GM23338 (cell line): ENCODE results near the gene IGFL3.

Experiments used
- CREB1 ChIP-seq: fragments of 250-450 bp; sonication (Bioruptor Pico); IDR thresholded peaks from 2 replicates; pipeline ENCODE4 v1.5.0; 2020; ENCODE audit warnings: low read depth, mild to moderate bottlenecking, moderate library complexity
- EZH2 ChIP-seq: fragments of 200-600 bp; sonication (generic); IDR thresholded peaks from one replicate; pipeline ENCODE4 v1.8.0; 2017; ENCODE audit warnings: antibody characterized with exemption, mild to moderate bottlenecking, low read depth; ENCODE audit not compliant: unreplicated experiment
- EZH2phosphoT487 ChIP-seq: fragments of 200-600 bp; sonication (generic); IDR thresholded peaks from one replicate; pipeline ENCODE4 v1.8.1; 2018; ENCODE audit warnings: antibody characterized with exemption; ENCODE audit not compliant: unreplicated experiment
- JUNB ChIP-seq: IDR thresholded peaks from one replicate; pipeline ENCODE4 v1.6.1; 2016; ENCODE audit warnings: antibody characterized with exemption; ENCODE audit not compliant: unreplicated experiment
- POLR2AphosphoS5 ChIP-seq: IDR thresholded peaks from 2 replicates; pipeline ENCODE4 v1.6.1; 2016; ENCODE audit warnings: antibody characterized with exemption, low read depth
- STAT1 ChIP-seq: IDR thresholded peaks from one replicate; pipeline ENCODE4 v1.6.1; 2016; ENCODE audit warnings: antibody characterized with exemption; ENCODE audit not compliant: unreplicated experiment
- TF ChIP-seq, protein P1 (sequence below), 2 experiments: fragments of 200-600 bp in 1 of 2; sonication (generic) in 1 of 2; conservative IDR thresholded peaks; 2 replicates each; pipeline versions ENCODE4 v1.5.1 to v1.6.1; 2016 to 2017; ENCODE audit warnings: antibody characterized with exemption in 2 of 2, low read depth in 2 of 2, mild to moderate bottlenecking in 2 of 2, moderate library complexity in 1 of 2
- TF ChIP-seq, protein P2 (sequence below): IDR thresholded peaks from one replicate; pipeline ENCODE4 v1.6.1; 2018; ENCODE audit warnings: antibody characterized with exemption; ENCODE audit not compliant: unreplicated experiment
- TF ChIP-seq, protein P3 (sequence below): IDR thresholded peaks from 2 replicates; pipeline ENCODE4 v1.6.1; 2016; ENCODE audit warnings: antibody characterized with exemption

DNA sequence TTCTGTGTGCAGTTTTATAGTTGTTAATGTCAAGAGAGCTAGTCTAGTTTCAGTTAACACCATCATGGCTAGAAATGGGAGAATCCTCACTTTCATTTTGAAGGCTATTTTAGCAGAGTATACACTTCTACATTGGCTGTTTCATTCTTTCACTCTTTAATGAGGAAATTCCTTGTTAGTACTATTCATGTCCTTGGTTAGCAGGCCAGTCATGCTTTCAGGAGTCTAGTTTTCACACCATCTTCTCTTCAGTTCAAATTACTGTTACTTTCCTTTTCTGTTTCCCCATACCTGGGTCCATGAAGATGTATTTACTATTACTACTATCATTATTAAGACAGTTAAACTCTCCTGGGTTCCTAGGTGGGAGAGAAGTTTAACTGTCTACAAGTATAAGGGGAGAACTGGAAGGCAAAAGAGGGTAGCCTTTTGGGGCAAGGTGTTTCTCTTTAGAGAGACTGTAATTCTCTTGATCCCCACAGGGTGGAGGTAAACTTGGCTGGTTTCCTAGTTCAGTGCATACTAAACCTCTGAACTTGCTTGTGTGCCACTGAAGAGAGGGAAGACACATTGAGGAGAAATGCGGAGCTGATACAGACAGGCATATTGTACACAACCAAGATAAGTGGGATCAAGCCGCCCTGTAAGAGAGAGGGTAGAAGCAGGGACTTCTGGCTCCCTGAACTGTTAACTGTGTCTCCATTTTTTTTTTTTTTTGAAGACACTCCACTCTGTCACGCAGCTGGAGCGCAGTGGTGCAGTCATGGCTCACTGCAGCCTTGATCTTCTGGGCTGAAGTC lies 42.4 kb downstream of the IGFL3 start:
- TF ChIP-seq, protein P1, sequence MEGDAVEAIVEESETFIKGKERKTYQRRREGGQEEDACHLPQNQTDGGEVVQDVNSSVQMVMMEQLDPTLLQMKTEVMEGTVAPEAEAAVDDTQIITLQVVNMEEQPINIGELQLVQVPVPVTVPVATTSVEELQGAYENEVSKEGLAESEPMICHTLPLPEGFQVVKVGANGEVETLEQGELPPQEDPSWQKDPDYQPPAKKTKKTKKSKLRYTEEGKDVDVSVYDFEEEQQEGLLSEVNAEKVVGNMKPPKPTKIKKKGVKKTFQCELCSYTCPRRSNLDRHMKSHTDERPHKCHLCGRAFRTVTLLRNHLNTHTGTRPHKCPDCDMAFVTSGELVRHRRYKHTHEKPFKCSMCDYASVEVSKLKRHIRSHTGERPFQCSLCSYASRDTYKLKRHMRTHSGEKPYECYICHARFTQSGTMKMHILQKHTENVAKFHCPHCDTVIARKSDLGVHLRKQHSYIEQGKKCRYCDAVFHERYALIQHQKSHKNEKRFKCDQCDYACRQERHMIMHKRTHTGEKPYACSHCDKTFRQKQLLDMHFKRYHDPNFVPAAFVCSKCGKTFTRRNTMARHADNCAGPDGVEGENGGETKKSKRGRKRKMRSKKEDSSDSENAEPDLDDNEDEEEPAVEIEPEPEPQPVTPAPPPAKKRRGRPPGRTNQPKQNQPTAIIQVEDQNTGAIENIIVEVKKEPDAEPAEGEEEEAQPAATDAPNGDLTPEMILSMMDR (conservative IDR thresholded peaks at IDR 0.05; ENCODE audit: low read depth in 2 of 2): peak; percentile 76 to 83
- TF ChIP-seq EZH2: no peak
- TF ChIP-seq, protein P2, sequence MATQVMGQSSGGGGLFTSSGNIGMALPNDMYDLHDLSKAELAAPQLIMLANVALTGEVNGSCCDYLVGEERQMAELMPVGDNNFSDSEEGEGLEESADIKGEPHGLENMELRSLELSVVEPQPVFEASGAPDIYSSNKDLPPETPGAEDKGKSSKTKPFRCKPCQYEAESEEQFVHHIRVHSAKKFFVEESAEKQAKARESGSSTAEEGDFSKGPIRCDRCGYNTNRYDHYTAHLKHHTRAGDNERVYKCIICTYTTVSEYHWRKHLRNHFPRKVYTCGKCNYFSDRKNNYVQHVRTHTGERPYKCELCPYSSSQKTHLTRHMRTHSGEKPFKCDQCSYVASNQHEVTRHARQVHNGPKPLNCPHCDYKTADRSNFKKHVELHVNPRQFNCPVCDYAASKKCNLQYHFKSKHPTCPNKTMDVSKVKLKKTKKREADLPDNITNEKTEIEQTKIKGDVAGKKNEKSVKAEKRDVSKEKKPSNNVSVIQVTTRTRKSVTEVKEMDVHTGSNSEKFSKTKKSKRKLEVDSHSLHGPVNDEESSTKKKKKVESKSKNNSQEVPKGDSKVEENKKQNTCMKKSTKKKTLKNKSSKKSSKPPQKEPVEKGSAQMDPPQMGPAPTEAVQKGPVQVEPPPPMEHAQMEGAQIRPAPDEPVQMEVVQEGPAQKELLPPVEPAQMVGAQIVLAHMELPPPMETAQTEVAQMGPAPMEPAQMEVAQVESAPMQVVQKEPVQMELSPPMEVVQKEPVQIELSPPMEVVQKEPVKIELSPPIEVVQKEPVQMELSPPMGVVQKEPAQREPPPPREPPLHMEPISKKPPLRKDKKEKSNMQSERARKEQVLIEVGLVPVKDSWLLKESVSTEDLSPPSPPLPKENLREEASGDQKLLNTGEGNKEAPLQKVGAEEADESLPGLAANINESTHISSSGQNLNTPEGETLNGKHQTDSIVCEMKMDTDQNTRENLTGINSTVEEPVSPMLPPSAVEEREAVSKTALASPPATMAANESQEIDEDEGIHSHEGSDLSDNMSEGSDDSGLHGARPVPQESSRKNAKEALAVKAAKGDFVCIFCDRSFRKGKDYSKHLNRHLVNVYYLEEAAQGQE: no peak
- TF ChIP-seq, protein P3, sequence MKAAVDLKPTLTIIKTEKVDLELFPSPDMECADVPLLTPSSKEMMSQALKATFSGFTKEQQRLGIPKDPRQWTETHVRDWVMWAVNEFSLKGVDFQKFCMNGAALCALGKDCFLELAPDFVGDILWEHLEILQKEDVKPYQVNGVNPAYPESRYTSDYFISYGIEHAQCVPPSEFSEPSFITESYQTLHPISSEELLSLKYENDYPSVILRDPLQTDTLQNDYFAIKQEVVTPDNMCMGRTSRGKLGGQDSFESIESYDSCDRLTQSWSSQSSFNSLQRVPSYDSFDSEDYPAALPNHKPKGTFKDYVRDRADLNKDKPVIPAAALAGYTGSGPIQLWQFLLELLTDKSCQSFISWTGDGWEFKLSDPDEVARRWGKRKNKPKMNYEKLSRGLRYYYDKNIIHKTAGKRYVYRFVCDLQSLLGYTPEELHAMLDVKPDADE: no peak
- no peak for TF ChIP-seq EZH2phosphoT487
- no peak for TF ChIP-seq POLR2AphosphoS5
- no peak for TF ChIP-seq JUNB
- TF ChIP-seq CREB1 (CRISPR knock-in tag): no peak
- no peak for TF ChIP-seq STAT1
